Vagina (tissue), 2 donors: ENCODE measurements around the gene CD40. TPM values are rescaled to one million over a fixed set of nuclear protein-coding genes. Genes with fewer than 3 reads are reported as not detected.
A peak's percentile ranks its signal among the peaks of the same experiment; 100 is the strongest.

Experiments used
- DNase-seq, 2 donors: peaks; one replicate each; pipeline ENCODE4 v3.0.0-alpha.2; 2017; ENCODE audit errors: extremely low spot score in 2 of 2
- H3K27ac ChIP-seq: fragments of 200-600 bp; sonication (generic); one replicate; pipeline ENCODE4 v1.5.1; 2019
- H3K27me3 ChIP-seq: fragments of 200-600 bp; sonication (generic); one replicate; pipeline ENCODE4 v1.5.1; 2019
- H3K36me3 ChIP-seq, 2 donors: fragments of 200-600 bp; sonication (generic); one replicate each; pipeline ENCODE4 v1.5.1; 2017 to 2019
- H3K4me1 ChIP-seq: fragments of 200-600 bp; sonication (generic); one replicate; pipeline ENCODE4 v1.5.1; 2019
- H3K4me3 ChIP-seq, 2 donors: fragments of 200-600 bp; sonication (generic); 1 replicate in 1 of 2; 2 replicates in 1 of 2; pipeline ENCODE4 v1.5.1; 2016 to 2019
- H3K9me3 ChIP-seq: fragments of 200-600 bp; sonication (generic); one replicate; pipeline ENCODE4 v1.5.1; 2019
- POLR2A ChIP-seq, 2 donors: fragments of 450-650 bp; IDR thresholded peaks; one replicate each; pipeline ENCODE4 v1.6.1; 2017; ENCODE audit warnings: antibody characterized with exemption in 2 of 2, mild to moderate bottlenecking in 2 of 2, moderate library complexity in 2 of 2
- POLR2AphosphoS5 ChIP-seq, 2 donors: sonication (generic); formaldehyde crosslinking; IDR thresholded peaks; one replicate each; pipeline ENCODE4 v1.9.0; 2017; ENCODE audit warnings: antibody characterized with exemption in 2 of 2, mild to moderate bottlenecking in 2 of 2, low read depth in 1 of 2; ENCODE audit not compliant: insufficient read depth in 1 of 2
- intact Hi-C: fragments of 100-400 bp; cut with DNase I; formaldehyde crosslinking; loops from one replicate; pipeline ENCODE4 v1.15.1; 2023
- total RNA-seq: library from RNA; depleted of rRNA; stranded (reverse); fragments of >200 nt; gene quantifications from one replicate; pipeline ENCODE4 v1.2.3, GENCODE V29; 2016
- TF ChIP-seq, protein P1 (sequence below), 3 experiments: fragments of 450-650 bp in 2 of 3; fragments of 200-600 bp in 1 of 3; sonication (generic) in 1 of 3; IDR thresholded peaks; one replicate each; pipeline ENCODE4 v1.5.1; 2017 to 2019; ENCODE audit warnings: antibody characterized with exemption in 3 of 3, mild to moderate bottlenecking in 2 of 3, moderate library complexity in 2 of 3

The CD40 gene
- total RNA-seq, 1 donor from 2014 or later: 24.6 TPM

DNA sequence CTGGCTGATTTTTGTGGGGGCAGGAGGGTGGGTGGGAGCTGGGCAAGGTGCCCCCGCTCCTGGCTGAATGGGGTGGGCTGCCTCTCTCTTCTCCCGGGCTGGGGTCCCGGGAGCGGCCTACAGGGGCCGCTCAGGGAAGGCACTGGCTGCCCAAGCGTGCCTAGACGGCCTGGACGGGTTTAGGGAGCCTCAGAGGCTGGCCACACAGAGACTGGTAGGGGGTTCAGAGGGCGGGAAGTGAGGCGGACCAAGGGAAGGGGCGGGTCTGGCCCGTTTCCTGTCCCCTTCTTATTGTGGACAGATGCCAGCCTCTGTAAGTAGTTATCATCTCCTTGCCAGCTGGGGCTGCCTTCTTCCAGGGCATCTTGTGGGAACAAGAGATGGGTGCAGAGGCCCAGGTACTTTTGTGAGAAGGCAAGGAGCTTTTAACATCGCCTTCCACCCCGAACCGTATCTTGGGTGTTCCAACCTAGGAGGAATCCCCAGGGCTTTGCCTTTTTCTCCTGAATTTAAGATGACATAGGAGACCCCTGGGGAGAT is 437 bp downstream of the CD40 start:
- intact Hi-C loops: no loop called here
- Histone ChIP-seq H3K4me3 (peak overlapping the region; percentile 61 to 63), H3K9me3 (no peaks in the 10 kb centered on the region), H3K4me1 (peaks cover 35% of the 10 kb centered on the region), H3K27ac (peak overlapping the region; percentile 92), H3K27me3 (no peaks in the 10 kb centered on the region), H3K36me3 (peaks cover 0 to 14% of the 10 kb centered on the region in 2 donors)
- TF ChIP-seq POLR2AphosphoS5 (IDR thresholded peaks at IDR 0.05; ENCODE audit: insufficient read depth in 1 of 2, low read depth in 1 of 2) (peak in 1 of 2 donors; percentile 5), POLR2A (IDR thresholded peaks at IDR 0.05) (no peak)
- TF ChIP-seq, protein P1, sequence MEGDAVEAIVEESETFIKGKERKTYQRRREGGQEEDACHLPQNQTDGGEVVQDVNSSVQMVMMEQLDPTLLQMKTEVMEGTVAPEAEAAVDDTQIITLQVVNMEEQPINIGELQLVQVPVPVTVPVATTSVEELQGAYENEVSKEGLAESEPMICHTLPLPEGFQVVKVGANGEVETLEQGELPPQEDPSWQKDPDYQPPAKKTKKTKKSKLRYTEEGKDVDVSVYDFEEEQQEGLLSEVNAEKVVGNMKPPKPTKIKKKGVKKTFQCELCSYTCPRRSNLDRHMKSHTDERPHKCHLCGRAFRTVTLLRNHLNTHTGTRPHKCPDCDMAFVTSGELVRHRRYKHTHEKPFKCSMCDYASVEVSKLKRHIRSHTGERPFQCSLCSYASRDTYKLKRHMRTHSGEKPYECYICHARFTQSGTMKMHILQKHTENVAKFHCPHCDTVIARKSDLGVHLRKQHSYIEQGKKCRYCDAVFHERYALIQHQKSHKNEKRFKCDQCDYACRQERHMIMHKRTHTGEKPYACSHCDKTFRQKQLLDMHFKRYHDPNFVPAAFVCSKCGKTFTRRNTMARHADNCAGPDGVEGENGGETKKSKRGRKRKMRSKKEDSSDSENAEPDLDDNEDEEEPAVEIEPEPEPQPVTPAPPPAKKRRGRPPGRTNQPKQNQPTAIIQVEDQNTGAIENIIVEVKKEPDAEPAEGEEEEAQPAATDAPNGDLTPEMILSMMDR (IDR thresholded peaks at IDR 0.05): no peak
- DNase-seq: no peak

DNA sequence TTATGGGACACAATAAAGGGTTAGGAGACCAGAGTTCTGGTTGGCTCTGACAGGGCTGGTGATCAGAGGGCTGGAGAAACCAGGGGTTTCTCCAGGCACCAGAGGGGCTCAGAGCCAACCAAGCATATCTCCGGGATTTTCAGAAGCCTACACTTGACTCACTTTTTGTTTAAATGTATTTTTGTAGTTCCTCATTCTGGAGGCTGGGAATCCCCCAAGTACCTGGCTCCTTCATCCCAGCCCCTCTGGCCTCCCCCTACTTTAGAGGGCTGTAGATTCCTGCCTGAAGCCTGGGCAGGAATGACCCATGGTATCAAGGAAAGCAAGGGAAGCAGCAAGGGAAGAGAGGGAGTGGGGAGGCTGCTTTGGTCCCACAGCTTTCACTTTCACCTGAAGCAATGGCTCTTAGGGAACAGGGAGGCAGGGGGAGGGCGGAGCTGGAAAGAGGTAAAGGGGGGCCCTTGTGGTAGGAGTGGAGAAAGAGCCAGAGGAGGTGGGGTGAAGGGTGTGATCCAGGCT is 973 bp downstream of the CD40 start:
- Histone ChIP-seq H3K4me3 (peak overlapping the region; percentile 61 to 63), H3K27me3 (no peaks in the 10 kb centered on the region), H3K27ac (peak overlapping the region; percentile 92), H3K4me1 (peaks cover 35% of the 10 kb centered on the region), H3K36me3 (peaks cover 0 to 17% of the 10 kb centered on the region in 2 donors), H3K9me3 (no peaks in the 10 kb centered on the region)
- intact Hi-C loops: no loop called here
- no peak for TF ChIP-seq POLR2A (IDR thresholded peaks at IDR 0.05)
- TF ChIP-seq POLR2AphosphoS5 (IDR thresholded peaks at IDR 0.05; ENCODE audit: insufficient read depth in 1 of 2, low read depth in 1 of 2): no peak
- TF ChIP-seq, protein P1 (IDR thresholded peaks at IDR 0.05): no peak
- DNase-seq: no peak

DNA sequence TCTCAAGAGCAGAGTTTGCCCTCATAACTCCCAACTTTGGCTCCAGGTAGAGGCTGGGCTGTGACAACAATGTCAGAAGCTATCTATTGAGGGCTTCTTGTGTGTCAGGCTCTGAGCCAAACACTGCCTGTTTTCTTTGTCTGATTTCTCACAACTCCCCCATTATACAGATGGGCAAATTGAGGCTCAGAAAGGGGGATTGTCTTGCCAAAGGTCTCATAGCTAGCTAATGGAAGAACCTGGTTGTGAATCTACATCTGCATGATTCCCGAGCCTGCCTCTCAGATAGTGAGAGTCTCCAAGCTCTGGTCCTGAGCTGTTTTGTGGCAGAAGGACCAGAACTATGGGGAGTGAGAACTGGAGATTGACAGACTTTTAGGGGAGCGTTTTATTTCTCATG is 1.4 kb downstream of the CD40 start:
- Histone ChIP-seq H3K9me3 (no peaks in the 10 kb centered on the region), H3K4me3 (peak overlapping the region; percentile 61 to 63), H3K27ac (peak overlapping the region; percentile 92), H3K36me3 (peaks cover 0 to 17% of the 10 kb centered on the region in 2 donors), H3K27me3 (no peaks in the 10 kb centered on the region), H3K4me1 (peaks cover 35% of the 10 kb centered on the region)
- TF ChIP-seq POLR2AphosphoS5 (IDR thresholded peaks at IDR 0.05; ENCODE audit: insufficient read depth in 1 of 2, low read depth in 1 of 2) (no peak), POLR2A (IDR thresholded peaks at IDR 0.05) (no peak)
- TF ChIP-seq, protein P1 (IDR thresholded peaks at IDR 0.05): no peak
- no peak for DNase-seq
- intact Hi-C loops: no loop called here

DNA sequence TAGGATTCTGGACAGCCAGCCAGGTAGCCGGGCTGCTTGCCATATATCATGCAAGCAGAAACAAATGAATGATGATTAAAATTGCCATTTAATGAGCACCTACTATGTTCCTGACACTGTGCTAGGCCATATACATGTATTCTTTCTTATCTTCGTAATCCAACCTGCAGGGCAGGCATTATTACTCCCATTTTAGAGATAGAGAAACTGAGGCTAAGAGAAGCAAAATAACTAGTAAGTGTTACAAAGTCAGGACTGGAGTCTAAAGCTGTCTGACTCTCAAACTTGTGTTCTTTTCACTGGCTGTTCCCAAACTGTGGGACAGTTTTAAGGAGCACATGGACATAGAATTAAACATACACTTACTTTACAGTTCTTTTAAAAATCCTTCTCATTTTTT is 2.0 kb downstream of the CD40 start:
- Histone ChIP-seq H3K36me3 (peaks cover 0 to 17% of the 10 kb centered on the region in 2 donors), H3K9me3 (no peaks in the 10 kb centered on the region), H3K27ac (no peak overlapping the region), H3K4me3 (no peak overlapping the region), H3K27me3 (no peaks in the 10 kb centered on the region), H3K4me1 (peaks cover 35% of the 10 kb centered on the region)
- intact Hi-C loops: no loop called here
- no peak for DNase-seq
- TF ChIP-seq POLR2AphosphoS5 (IDR thresholded peaks at IDR 0.05; ENCODE audit: insufficient read depth in 1 of 2, low read depth in 1 of 2) (no peak), POLR2A (IDR thresholded peaks at IDR 0.05) (no peak)
- TF ChIP-seq, protein P1 (IDR thresholded peaks at IDR 0.05): no peak

DNA sequence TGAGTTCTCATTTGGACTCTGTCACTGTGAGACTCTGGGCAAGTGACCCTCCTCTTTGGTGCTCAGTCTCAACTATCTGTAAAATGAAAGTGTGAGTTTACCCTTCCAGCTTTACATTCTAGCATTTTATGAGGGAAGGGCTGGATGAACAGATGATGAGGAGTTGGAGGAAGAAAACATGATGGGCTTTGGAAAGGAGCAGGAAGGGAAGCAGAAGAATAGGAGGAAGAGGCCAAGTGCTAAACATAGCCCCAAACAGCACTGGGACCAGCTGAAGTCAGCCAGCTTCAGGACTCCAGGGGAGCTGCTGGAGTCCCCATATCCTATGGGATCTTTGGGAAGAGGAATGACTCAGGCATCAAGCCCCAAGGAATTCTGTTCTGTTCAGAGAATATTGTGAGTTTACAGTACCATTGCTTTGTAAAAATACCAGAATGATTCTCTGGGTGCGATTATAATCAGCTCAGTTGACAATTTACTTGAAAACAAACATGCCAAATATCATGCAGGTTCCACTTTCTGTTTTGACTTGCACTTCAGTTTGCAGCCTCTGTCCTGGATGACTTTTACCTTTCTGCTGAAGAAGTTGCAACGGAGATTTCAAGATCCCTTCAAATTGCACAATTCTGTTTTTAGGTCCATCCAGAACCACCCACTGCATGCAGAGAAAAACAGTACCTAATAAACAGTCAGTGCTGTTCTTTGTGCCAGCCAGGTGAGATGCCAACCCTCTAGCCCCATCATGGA is 3.2 kb downstream of the CD40 start:
- DNase-seq: no peak
- Histone ChIP-seq H3K27me3 (no peaks in the 10 kb centered on the region), H3K36me3 (peaks cover 0 to 17% of the 10 kb centered on the region in 2 donors), H3K4me1 (peaks cover 35% of the 10 kb centered on the region), H3K9me3 (no peaks in the 10 kb centered on the region), H3K27ac (no peak overlapping the region), H3K4me3 (no peak overlapping the region)
- TF ChIP-seq, protein P1 (IDR thresholded peaks at IDR 0.05): no peak
- TF ChIP-seq POLR2A (IDR thresholded peaks at IDR 0.05): no peak
- no peak for TF ChIP-seq POLR2AphosphoS5 (IDR thresholded peaks at IDR 0.05; ENCODE audit: insufficient read depth in 1 of 2, low read depth in 1 of 2)
- intact Hi-C loops: no loop called here
